ENCODE measurements around the gene MORC2.

MORC2 gene

GRCh38 chr22:30968015-30968923 is at the start of gene MORC2:
TSS of gene MORC2 (minus strand) at chr22:30968774. CDS start at chr22:30967889, 885 bp downstream.
- DNase-seq, result no peak

- no peak for DNase-seq
Observed at GRCh38 chr22:31005535-31005934, 37.0 kb upstream of the MORC2 start.

DNA sequence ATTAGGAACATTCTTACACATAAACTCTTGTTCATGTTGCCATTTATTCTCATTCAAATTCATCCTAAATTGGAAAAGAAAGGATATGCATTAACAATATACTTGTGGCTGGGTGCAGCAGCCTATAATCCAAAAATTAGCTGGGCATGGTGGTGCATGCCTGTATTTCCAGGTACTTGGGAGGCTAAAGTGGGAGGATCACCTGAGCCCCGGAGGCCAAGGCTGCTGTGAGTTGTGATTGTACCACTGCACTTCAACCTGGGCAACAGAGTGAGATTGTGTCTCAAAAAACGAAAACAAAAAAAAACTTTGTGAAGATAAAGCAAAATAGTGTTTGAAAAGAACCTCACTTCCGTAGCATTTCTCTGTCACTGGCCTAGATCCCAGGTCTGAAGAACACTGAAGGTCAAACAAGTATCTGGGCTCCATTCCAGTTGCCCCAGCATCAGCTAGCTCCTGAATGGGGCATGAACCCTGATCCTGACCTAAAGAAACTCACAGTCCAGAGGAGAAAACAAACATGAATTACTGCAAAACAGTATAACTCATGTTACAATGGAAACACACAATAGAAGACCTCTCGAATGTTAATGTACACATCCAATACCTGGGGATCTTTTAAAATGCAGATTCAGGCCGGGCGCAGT is 32.7 kb upstream of the MORC2 start:
- DNase-seq, result no peak

DNA sequence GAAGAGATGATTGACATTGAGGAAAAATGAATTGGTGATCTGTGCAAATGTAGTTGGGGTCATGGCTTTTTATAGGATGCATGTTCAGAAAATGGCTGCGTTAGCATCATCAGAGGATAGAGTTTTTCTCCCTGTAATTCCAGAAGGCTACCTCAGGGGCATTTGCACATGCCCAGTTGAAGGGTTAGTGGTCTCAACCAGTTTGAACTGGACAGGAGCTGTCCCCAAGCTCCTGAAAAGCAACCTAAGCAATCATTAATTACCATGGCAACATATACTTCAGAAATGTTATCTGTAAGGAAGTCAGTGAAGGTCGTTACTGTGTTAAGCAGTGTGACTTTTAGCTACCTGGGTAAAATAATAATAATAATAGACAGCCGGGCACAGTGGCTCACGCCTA is 29.8 kb upstream of the MORC2 start:
- no peak for DNase-seq

GRCh38 chr22:30996462-30996861 is 27.9 kb upstream of the MORC2 start:
- no peak for DNase-seq

GRCh38 chr22:30994960-30995359 is 26.4 kb upstream of the MORC2 start:
- DNase-seq, result no peak

DNA sequence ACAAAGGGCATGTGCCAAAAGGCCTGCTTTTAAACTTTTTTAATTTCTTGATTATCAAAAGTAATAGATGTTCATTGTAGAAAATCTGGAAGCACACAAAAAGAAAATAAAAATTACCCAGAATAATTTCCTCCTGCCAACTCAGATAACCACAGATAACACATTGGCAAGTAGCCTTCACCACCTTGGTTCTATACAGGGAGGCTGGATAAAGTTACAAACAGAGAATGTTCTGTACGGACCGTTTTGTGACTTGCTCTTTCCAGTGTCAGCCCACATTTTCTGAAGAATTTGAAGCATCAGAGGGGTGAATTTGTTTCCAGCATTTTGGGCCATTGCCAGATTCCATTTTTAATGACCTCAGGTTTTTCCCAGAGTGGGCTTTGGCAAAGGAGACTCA is 24.0 kb upstream of the MORC2 start:
- DNase-seq, result no peak

GRCh38 chr22:30990690-30991089 is 22.1 kb upstream of the MORC2 start:
- DNase-seq, result no peak

GRCh38 chr22:30989474-30989873 is 20.9 kb upstream of the MORC2 start:
- DNase-seq, result peak; percentile 66

GRCh38 chr22:30985561-30986208 is 17.1 kb upstream of the MORC2 start:
- no peak for DNase-seq

DNA sequence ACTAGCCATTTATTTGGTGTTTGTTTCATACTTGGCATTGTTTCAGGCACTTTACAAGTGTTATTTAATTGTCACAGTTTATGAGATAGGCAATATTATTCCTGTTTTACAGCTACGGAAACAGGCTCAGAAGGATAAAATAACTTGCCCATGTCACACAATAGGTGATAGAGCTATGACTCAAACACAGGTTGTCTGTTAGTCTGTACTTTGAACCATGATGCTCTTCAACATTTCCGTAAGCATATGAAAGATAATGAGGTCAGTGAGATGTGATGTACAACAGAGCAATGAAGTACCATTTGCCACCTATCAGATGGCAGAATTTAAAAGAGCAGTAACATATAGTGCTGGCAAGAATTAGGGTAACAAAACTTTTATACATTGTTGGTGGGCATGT is 15.7 kb upstream of the MORC2 start:
- no peak for DNase-seq

DNA sequence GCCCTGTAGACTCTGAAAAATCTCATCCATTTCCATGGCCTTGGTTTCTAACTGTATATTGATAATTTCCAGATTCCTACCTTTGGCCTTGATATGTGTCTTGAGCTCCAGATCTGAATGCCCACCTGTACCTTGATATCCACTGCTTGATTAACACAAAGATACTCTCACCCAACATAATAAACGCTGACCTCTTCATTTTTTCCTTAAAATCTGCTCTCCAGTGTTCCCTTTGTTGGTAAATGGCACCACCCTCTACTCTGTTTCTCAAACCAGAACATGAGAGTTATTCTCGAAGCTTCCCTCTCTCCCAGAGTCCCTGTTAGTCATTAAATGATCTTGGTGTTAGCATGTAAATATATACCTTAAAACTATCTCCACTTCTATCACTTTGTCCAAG is 13.9 kb upstream of the MORC2 start:
- DNase-seq, result no peak

GRCh38 chr22:30979932-30980331 is 11.4 kb upstream of the MORC2 start:
- DNase-seq, result no peak

- no peak for DNase-seq
Observed at GRCh38 chr22:30978304-30978962, 9.9 kb upstream of the MORC2 start.

DNA sequence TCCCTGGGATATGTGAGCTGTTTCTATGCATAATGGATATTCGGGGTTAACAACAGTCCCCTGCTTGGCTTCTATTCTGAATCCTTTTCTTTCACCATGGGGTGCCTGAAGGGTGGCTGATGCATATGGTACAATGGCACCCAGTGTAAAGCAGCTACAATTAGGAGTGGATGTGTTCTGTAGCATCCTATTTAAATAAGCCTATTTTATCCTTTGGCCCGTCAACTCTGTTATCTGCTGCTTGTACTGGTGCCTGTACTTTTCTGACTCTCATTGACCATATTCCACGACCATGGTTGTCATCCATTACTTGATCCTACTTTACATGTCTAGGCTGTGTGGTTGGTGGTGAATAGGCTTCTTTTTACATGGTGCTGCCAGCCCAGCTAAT is 1.8 kb upstream of the MORC2 start:
- no peak for DNase-seq

DNA sequence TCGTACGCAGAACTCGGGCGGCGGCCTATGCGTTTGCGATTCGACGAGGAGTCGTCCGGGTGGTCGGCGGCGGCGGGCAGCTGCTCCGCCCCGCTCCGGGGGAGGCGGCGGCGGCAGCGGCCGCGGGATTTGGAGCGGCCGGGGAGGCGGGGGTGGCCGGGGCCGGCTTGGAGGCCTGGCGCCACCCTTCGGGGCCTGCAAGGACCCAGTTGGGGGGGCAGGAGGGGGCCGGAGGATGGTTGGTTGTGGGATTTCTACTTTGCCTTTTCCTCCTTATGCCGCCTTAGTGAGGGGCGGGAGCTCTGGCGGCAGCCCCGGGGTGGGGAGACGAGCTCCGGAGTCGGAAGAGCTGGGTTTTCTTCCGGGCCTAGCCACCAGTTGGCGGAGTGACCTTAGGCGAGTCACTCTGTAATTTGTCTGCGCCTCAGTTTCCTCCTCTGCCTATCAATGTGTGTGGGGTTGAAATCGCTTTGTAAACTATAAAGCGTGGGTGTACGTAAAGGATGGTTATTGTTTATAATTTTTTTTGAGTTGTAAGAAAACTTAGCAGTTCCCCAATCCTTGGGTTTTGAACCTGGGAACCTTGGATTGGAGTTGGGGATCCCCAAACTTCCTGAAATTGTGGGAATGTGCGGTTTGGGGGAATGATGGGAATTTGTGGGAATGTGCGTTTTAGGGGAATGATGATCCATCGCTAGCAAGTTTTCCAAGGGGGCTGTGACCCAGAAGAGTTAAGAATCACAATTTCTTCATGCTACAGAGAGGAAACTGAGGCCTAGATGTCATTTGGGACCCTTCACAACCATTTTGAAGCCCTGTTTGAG is 1.2 kb upstream of the MORC2 start:
- DNase-seq, result no peak

DNA sequence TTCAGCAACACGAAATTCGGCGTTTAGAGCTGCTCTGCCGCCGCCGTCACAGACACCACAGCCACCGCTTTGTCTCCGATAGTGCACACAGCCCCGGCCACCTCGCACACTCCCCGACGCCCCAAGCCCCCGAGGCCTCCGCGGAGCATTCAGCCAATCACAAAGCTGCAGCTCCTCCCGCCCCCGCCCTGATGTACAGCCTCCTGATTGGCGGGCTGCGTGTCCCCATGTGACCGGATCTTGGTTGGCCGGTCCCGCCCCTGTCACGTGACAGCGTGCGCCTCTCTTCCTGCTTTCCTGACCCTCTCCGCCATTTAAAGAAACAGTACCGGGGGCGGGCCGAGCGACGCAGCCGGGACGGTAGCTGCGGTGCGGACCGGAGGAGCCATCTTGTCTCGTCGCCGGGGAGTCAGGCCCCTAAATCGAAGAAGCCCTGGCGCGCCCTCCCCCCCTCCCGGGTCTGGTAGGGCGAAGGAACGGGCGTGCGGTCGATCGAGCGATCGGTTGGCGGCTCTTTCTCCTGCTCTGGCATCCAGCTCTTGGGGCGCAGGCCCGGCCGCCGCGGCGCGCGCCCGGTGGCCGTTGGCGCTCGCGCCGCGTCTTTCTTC is 454 bp upstream of the MORC2 start, which contains the start of gene TUG1:
TSS of gene TUG1 (plus strand) at position 342 of the 608 bp plus-strand sequence.
- DNase-seq, result peak; percentile 64

GRCh38 chr22:30964858-30965257 is 3.7 kb downstream of the MORC2 start:
- DNase-seq, result no peak

DNA sequence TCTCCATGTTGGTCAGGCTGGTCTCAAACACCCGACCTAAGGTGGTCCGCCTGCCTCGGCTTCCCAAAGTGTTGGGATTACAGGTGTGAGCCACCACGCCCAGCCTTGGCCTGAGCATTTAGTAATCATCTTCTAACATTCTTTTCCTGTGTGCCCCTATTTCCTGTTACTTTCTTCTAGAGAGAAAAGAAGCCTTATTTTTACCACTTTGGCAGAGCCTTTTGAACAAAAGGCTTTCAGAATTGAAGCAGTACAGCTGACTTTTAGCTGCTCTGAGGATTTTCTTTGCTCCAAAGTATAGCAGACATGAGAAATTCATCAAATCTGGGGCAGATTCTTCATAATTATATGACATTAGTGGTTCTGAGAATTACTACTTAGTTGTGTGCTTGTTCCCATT is 13.4 kb downstream of the MORC2 start:
- no peak for DNase-seq

DNA sequence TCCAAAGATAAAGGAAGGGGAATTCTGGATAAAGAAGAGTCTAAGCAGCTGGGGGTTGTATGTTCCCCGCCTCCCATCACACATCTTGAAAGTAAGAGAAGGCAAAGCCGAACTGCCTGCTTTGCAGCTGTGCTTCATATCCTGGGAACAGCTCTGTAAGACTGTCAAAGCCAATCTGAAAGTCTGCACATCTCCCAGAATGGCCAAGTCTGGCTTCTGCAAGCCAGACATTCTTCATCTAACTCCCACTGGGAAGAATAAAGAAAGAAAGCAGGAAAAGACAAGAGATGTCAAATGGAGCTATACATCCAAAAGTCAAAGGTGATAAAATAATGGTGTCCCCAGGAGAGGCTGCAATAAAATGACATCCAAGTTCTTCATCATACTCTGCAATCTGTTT is 15.4 kb downstream of the MORC2 start:
- no peak for DNase-seq

GRCh38 chr22:30949934-30950660 is 18.5 kb downstream of the MORC2 start:
- no peak for DNase-seq

All from SIG-M5 (cell line).